NB4 (cell line): Measurements from ENCODE around the gene JPH3.

Experiments used
- CTCF ChIP-seq: IDR thresholded peaks from one replicate; pipeline ENCODE4 v1.5.1; 2012; ENCODE audit warnings: low read depth, low read length
- POLR2A ChIP-seq: IDR thresholded peaks from 2 replicates; pipeline ENCODE4 v1.6.1; 2011; ENCODE audit warnings: mild to moderate bottlenecking; ENCODE audit not compliant: insufficient read length; ENCODE audit errors: extremely low read depth

DNA sequence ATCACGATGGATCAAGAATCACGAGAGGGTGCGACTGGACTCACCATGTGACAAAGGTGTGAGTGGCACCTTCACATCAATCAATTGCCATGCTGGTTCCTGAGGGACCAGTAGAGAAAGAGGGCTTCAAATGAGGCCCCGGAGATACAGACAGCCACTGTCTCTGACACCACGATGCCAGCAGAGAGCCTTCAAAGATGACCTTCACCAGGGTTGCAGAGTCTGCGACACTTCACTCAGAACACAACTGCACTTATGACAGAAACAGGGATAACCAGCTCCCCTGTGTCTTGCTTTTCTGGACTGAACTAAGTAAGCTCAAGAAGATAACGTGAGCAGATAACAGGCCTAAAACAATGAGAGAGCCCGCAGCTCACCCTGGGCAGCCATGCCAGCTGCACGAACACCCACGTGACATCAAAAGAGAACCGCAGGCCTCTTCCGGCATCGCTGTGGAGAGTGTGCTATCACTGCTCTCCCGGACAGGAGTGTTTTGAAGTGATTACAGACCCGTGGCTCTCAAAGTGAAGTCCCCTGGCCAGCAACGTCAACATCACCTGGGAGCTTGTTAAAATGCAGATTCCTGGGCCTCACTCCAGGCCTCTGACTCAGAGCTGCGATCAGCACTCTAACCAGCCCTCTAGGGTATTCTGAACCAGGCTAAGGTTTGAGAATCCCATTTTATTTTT lies 127.1 kb downstream of the JPH3 start:
- TF ChIP-seq POLR2A: no peak
- TF ChIP-seq CTCF: no peak
